ENCODE results near the gene PODXL2.

DNA sequence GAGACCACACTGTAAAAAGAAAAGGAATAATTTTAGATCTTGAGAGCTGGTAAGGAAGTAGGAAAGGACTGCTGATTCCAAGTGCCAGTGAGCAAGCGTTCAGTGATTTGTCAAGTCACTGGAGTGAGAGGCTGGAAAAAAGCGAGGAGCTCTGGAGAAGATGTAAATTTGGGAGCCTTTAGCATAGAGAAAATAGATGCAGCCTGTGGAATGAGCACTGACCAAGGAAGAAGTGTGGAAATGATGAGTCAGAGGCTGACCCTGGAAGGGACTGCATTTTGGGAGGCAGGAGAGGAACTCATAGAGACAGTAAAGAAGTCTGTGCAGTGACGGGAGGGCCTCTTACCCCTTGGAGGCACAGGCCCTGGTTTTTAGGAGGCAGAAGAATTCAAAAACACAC is 26.7 kb downstream of the PODXL2 start:
- TF ChIP-seq, protein P1, sequence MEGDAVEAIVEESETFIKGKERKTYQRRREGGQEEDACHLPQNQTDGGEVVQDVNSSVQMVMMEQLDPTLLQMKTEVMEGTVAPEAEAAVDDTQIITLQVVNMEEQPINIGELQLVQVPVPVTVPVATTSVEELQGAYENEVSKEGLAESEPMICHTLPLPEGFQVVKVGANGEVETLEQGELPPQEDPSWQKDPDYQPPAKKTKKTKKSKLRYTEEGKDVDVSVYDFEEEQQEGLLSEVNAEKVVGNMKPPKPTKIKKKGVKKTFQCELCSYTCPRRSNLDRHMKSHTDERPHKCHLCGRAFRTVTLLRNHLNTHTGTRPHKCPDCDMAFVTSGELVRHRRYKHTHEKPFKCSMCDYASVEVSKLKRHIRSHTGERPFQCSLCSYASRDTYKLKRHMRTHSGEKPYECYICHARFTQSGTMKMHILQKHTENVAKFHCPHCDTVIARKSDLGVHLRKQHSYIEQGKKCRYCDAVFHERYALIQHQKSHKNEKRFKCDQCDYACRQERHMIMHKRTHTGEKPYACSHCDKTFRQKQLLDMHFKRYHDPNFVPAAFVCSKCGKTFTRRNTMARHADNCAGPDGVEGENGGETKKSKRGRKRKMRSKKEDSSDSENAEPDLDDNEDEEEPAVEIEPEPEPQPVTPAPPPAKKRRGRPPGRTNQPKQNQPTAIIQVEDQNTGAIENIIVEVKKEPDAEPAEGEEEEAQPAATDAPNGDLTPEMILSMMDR (IDR thresholded peaks at IDR 0.05; ENCODE audit: borderline replicate concordance, extremely low read depth, low read length, poor library complexity, severe bottlenecking) = no peak
- no peak for TF ChIP-seq EZH2 (IDR thresholded peaks at IDR 0.05; ENCODE audit: borderline replicate concordance, low read depth, low read length, severe bottlenecking)

Measured in DND-41 (cell line).